Dermis blood vessel endothelial cell (primary cell): ENCODE results near the gene PWWP2B. TPM values are rescaled to one million over a fixed set of nuclear protein-coding genes. Genes with fewer than 3 reads are reported as not detected.
"Not testable (repeated sequence)": the region's sequence is repeated elsewhere in the genome, so short reads cannot be mapped to it uniquely, and the experiment has no call there.

ENCODE experiments used
- DNase-seq: peaks from one replicate; pipeline ENCODE4 v3.0.0; 2010
- total RNA-seq: library from RNA; depleted of rRNA; stranded (reverse); fragments of >200 nt; gene quantifications from 2 replicates; pipeline ENCODE4 v1.2.3, GENCODE V29; 2014

PWWP2B gene
- total RNA-seq, 1 donor from 2014 or later = 16.3 TPM

GRCh38 chr10:132434405-132435005, 37.5 kb downstream of the PWWP2B start:
- peak; percentile 61 for DNase-seq

- not testable (repeated sequence) for DNase-seq
These were observed 38.3 kb downstream of the PWWP2B start for GRCh38 chr10:132435320-132435719.

- not testable (repeated sequence) for DNase-seq
These were observed 39.1 kb downstream of the PWWP2B start for GRCh38 chr10:132436096-132436495.

- no peak for DNase-seq
These were observed 39.9 kb downstream of the PWWP2B start for GRCh38 chr10:132436861-132437410.

- no peak for DNase-seq
These were observed 40.5 kb downstream of the PWWP2B start for GRCh38 chr10:132437541-132437950.

- DNase-seq = no peak
These were observed 41.4 kb downstream of the PWWP2B start for GRCh38 chr10:132438091-132439024.

- DNase-seq = no peak
These were observed 42.0 kb downstream of the PWWP2B start for GRCh38 chr10:132439025-132439388.

GRCh38 chr10:132439424-132440163, 42.6 kb downstream of the PWWP2B start:
- no peak for DNase-seq

GRCh38 chr10:132440791-132441565, 44.0 kb downstream of the PWWP2B start:
- DNase-seq = no peak

GRCh38 chr10:132441818-132442524, 45.0 kb downstream of the PWWP2B start:
- no peak for DNase-seq

GRCh38 chr10:132442636-132443035, 45.6 kb downstream of the PWWP2B start:
- no peak for DNase-seq

- peak; percentile 61 for DNase-seq
These were observed 46.6 kb downstream of the PWWP2B start for GRCh38 chr10:132443605-132443982.

GRCh38 chr10:132443983-132444876, 47.2 kb downstream of the PWWP2B start:
- no peak for DNase-seq

GRCh38 chr10:132444877-132445351, 47.9 kb downstream of the PWWP2B start:
- no peak for DNase-seq

- no peak for DNase-seq
These were observed 48.7 kb downstream of the PWWP2B start for GRCh38 chr10:132445516-132446194.

GRCh38 chr10:132446195-132446581, 49.2 kb downstream of the PWWP2B start:
- no peak for DNase-seq

GRCh38 chr10:132446661-132447445, 49.9 kb downstream of the PWWP2B start:
- DNase-seq = peak; percentile 48

GRCh38 chr10:132447446-132448247, 50.6 kb downstream of the PWWP2B start:
- no peak for DNase-seq
